HEK293T (cell line): Measurements from ENCODE around the gene PAPPA2.

Experiments used
- ARNT ChIP-seq: fragments of 450-650 bp; IDR thresholded peaks from 2 replicates; pipeline ENCODE4 v1.6.1; 2017; ENCODE audit warnings: mild to moderate bottlenecking
- BHLHE40 ChIP-seq: fragments of 450-650 bp; IDR thresholded peaks from 2 replicates; pipeline ENCODE4 v1.6.1; 2016; ENCODE audit warnings: mild to moderate bottlenecking, moderate library complexity, borderline replicate concordance
- ELF4 ChIP-seq: fragments of 450-650 bp; IDR thresholded peaks from 2 replicates; pipeline ENCODE4 v1.6.1; 2017; ENCODE audit warnings: antibody characterized with exemption
- FOXA1 ChIP-seq: fragments of 450-650 bp; IDR thresholded peaks from 2 replicates; pipeline ENCODE4 v1.6.1; 2016; ENCODE audit warnings: mild to moderate bottlenecking
- FOXK2 ChIP-seq: fragments of 450-650 bp; IDR thresholded peaks from 2 replicates; pipeline ENCODE4 v1.6.1; 2016; ENCODE audit warnings: mild to moderate bottlenecking
- FOXM1 ChIP-seq: fragments of 450-650 bp; IDR thresholded peaks from 2 replicates; pipeline ENCODE4 v1.6.1; 2017; ENCODE audit warnings: mild to moderate bottlenecking, borderline replicate concordance
- L3MBTL2 ChIP-seq: fragments of 450-650 bp; conservative IDR thresholded peaks from 2 replicates; pipeline ENCODE4 v1.6.1; 2016; ENCODE audit warnings: mild to moderate bottlenecking
- LEF1 ChIP-seq: fragments of 450-650 bp; IDR thresholded peaks from 2 replicates; pipeline ENCODE4 v1.6.1; 2017; ENCODE audit warnings: mild to moderate bottlenecking, borderline replicate concordance
- NFRKB ChIP-seq: fragments of 450-650 bp; IDR thresholded peaks from 2 replicates; pipeline ENCODE4 v1.6.1; 2016; ENCODE audit warnings: mild to moderate bottlenecking, moderate library complexity
- PKNOX1 ChIP-seq: fragments of 450-650 bp; IDR thresholded peaks from 2 replicates; pipeline ENCODE4 v1.6.1; 2016
- SP1 ChIP-seq: fragments of 450-650 bp; IDR thresholded peaks from 2 replicates; pipeline ENCODE4 v1.6.1; 2017
- SUZ12 ChIP-seq: fragments of 450-650 bp; IDR thresholded peaks from 2 replicates; pipeline ENCODE4 v1.6.1; 2016; ENCODE audit warnings: mild to moderate bottlenecking
- TARDBP ChIP-seq: fragments of 450-650 bp; IDR thresholded peaks from 2 replicates; pipeline ENCODE4 v1.6.1; 2016
- ZNF384 ChIP-seq: fragments of 450-650 bp; IDR thresholded peaks from 2 replicates; pipeline ENCODE4 v1.6.1; 2016

GRCh38 chr1:176670853-176671252 lies 207.9 kb downstream of the PAPPA2 start:
- no peak for TF ChIP-seq PKNOX1
- no peak for TF ChIP-seq FOXA1
- TF ChIP-seq LEF1 = no peak
- no peak for TF ChIP-seq SUZ12
- no peak for TF ChIP-seq ELF4
- TF ChIP-seq ARNT = no peak
- no peak for TF ChIP-seq BHLHE40
- TF ChIP-seq NFRKB = no peak
- no peak for TF ChIP-seq SP1
- TF ChIP-seq ZNF384 = no peak
- no peak for TF ChIP-seq FOXK2
- TF ChIP-seq L3MBTL2 = no peak
- TF ChIP-seq TARDBP = no peak
- no peak for TF ChIP-seq FOXM1
